ENCODE results near the gene ZSWIM1.
A peak's percentile ranks its signal among the peaks of the same experiment; 100 is the strongest.

The ZSWIM1 gene

GRCh38 chr20:45880988-45881788 lies at the start of gene ZSWIM1:
TSS of gene ZSWIM1 (plus strand) at chr20:45881227. CDS start at chr20:45882593, 1,366 bp downstream.
- in situ Hi-C loops (cut with HindIII; ENCODE audit: low sequenced_read_pairs), result no loop called here
- H3K4me3 ChIP-seq (ENCODE audit: low read depth, low read length), result peak within 1 kb of the TSS; percentile 77
- DNase-seq (ENCODE audit: low read depth, low spot score), result peak; percentile 99
- TF ChIP-seq CTCF (IDR thresholded peaks at IDR 0.05; ENCODE audit: low read depth, low read length), result no peak

GRCh38 chr20:45832619-45833018 lies 48.4 kb upstream of the ZSWIM1 start:
- H3K4me3 ChIP-seq (ENCODE audit: low read depth, low read length), result no peak overlapping the region
- in situ Hi-C loops (cut with HindIII; ENCODE audit: low sequenced_read_pairs), result no loop called here
- no peak for TF ChIP-seq CTCF (IDR thresholded peaks at IDR 0.05; ENCODE audit: low read depth, low read length)
- DNase-seq (ENCODE audit: low read depth, low spot score), result no peak

- DNase-seq (ENCODE audit: low read depth, low spot score), result peak; percentile 92
Measured at GRCh38 chr20:45833030-45833882, 47.8 kb upstream of the ZSWIM1 start, which contains the start of gene SNX21. TSS of gene SNX21 (plus strand) at chr20:45833799. CDS start at chr20:45833920, 121 bp downstream.

GRCh38 chr20:45833883-45834796 lies 46.9 kb upstream of the ZSWIM1 start:
- peak; percentile 70 for DNase-seq (ENCODE audit: low read depth, low spot score)
- in situ Hi-C loops (cut with HindIII; ENCODE audit: low sequenced_read_pairs), result no loop called here
- peak overlapping the region; percentile 67 for H3K4me3 ChIP-seq (ENCODE audit: low read depth, low read length)
- TF ChIP-seq CTCF (IDR thresholded peaks at IDR 0.05; ENCODE audit: low read depth, low read length), result no peak

More at GRCh38 chr20:45833030-45833882, 47.8 kb upstream of the ZSWIM1 start, which contains the start of gene SNX21:
- in situ Hi-C loops (cut with HindIII; ENCODE audit: low sequenced_read_pairs), result no loop called here
- TF ChIP-seq CTCF (IDR thresholded peaks at IDR 0.05; ENCODE audit: low read depth, low read length), result no peak
- H3K4me3 ChIP-seq (ENCODE audit: low read depth, low read length), result peak within 1 kb of the TSS; percentile 67

- H3K4me3 ChIP-seq (ENCODE audit: low read depth, low read length), result peak overlapping the region; percentile 67
- TF ChIP-seq CTCF (IDR thresholded peaks at IDR 0.05; ENCODE audit: low read depth, low read length), result no peak
- DNase-seq (ENCODE audit: low read depth, low spot score), result no peak
- in situ Hi-C loops (cut with HindIII; ENCODE audit: low sequenced_read_pairs), result no loop called here
Measured at GRCh38 chr20:45834797-45835161, 46.2 kb upstream of the ZSWIM1 start.

GRCh38 chr20:45835329-45835765 lies 45.7 kb upstream of the ZSWIM1 start:
- in situ Hi-C loops (cut with HindIII; ENCODE audit: low sequenced_read_pairs), result no loop called here
- DNase-seq (ENCODE audit: low read depth, low spot score), result no peak
- no peak overlapping the region for H3K4me3 ChIP-seq (ENCODE audit: low read depth, low read length)
- no peak for TF ChIP-seq CTCF (IDR thresholded peaks at IDR 0.05; ENCODE audit: low read depth, low read length)

Data from astrocyte of the spinal cord (primary cell).